ENCODE data around the gene ASPA.

DNA sequence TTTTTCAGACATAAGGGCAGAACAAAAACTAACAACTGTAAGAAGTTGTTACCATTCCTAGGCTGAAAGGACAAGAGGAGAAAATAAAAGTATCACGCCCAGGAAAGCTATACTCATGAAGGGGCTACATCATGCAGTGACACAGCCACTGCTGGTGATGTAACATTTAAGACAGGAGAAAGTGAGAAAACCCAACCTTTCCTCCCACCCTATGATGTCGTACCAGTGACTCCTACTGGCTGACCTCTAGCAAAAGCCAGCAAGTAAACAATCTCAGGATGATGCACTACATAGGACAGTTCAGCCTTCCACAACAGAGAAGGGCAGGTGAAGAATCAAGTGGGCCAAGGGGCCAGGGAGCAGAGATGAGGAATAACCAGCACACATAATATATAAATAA lies 28.2 kb upstream of the ASPA start:
- no peak for TF ChIP-seq EZH2 (IDR thresholded peaks at IDR 0.05)
- no peak for TF ChIP-seq POLR2AphosphoS5 (IDR thresholded peaks at IDR 0.05; ENCODE audit: borderline replicate concordance, low read depth, low read length)
- TF ChIP-seq FOXP2 (optimal IDR thresholded peaks at IDR 0.05; ENCODE audit: control extremely low read depth, extremely low read length, insufficient read depth) = no peak

All from SK-N-MC (cell line).